ENCODE results near the gene FKBP6.

- TF ChIP-seq NFYB (CRISPR knock-in tag; conservative IDR thresholded peaks at IDR 0.05; ENCODE audit: low read depth) (no peak), GABPB1 (CRISPR knock-in tag; IDR thresholded peaks at IDR 0.05) (no peak), TCF7 (CRISPR knock-in tag; IDR thresholded peaks at IDR 0.05; ENCODE audit: low read depth) (no peak), NR1H2 (CRISPR knock-in tag; IDR thresholded peaks at IDR 0.05) (no peak), SP1 (CRISPR knock-in tag; conservative IDR thresholded peaks at IDR 0.05) (no peak), JUN (CRISPR knock-in tag; IDR thresholded peaks at IDR 0.05) (no peak), ELF4 (CRISPR knock-in tag; IDR thresholded peaks at IDR 0.05; ENCODE audit: low read depth) (no peak)
- TF ChIP-seq, protein P1, sequence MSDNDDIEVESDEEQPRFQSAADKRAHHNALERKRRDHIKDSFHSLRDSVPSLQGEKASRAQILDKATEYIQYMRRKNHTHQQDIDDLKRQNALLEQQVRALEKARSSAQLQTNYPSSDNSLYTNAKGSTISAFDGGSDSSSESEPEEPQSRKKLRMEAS (CRISPR knock-in tag; IDR thresholded peaks at IDR 0.05), result no peak
These were observed 41.0 kb downstream of the FKBP6 start for GRCh38 chr7:73369009-73369408.

All from WTC11 (cell line).